Right renal pelvis (tissue), 4 donors: ENCODE measurements around the gene CAMKV. TPM values are rescaled to one million over a fixed set of nuclear protein-coding genes. Genes with fewer than 3 reads are reported as not detected.

ENCODE experiments used
- polyA plus RNA-seq, 4 donors: library from polyadenylated mRNA; unstranded; fragments of 120-200 nt; gene quantifications; one replicate each; pipeline ENCODE4 v1.2.1, GENCODE V29; 2013; ENCODE audit not compliant: insufficient read length in 4 of 4

Gene CAMKV
- polyA plus RNA-seq, 4 donors: 0.07 to 0.39 (median 0.15) TPM

Other genes with a start within 250 kb of the CAMKV start
- 100 to 1,000 TPM; 143 to 155 (median 147) TPM for gene APEH, start 195.6 kb downstream of the CAMKV start, polyA plus RNA-seq
- 100 to 1,000 TPM; 115 to 197 (median 150) TPM for gene MST1, start 180.4 kb downstream of the CAMKV start, polyA plus RNA-seq
- 10 to 100 TPM; 35.2 to 38.2 (median 36.8) TPM for gene RNF123, start 180.3 kb downstream of the CAMKV start, polyA plus RNA-seq
- 1 to 10 TPM in 3 of 4 donors, under 1 TPM in 1; 0.94 to 2.6 (median 1.3) TPM for gene AMIGO3, start 150.2 kb downstream of the CAMKV start, polyA plus RNA-seq
- 10 to 100 TPM; 12.8 to 17.0 (median 14.0) TPM for gene GMPPB, start 146.0 kb downstream of the CAMKV start, polyA plus RNA-seq
- gene IP6K1, start 83.4 kb downstream of the CAMKV start, polyA plus RNA-seq: 10 to 100 TPM; 54.0 to 64.2 (median 59.5) TPM
- under 1 TPM in 1 of 4 donors, not detected in 3; 0.05 TPM for gene CDHR4, start 70.0 kb downstream of the CAMKV start, polyA plus RNA-seq
- 10 to 100 TPM; 10.3 to 13.1 (median 12.0) TPM for gene INKA1, start 66.6 kb downstream of the CAMKV start, polyA plus RNA-seq
- 10 to 100 TPM; 35.4 to 45.3 (median 39.2) TPM for gene UBA7, start 56.0 kb downstream of the CAMKV start, polyA plus RNA-seq
- gene TRAIP, start 13.3 kb downstream of the CAMKV start, polyA plus RNA-seq: 10 to 100 TPM in 2 of 4 donors, 1 to 10 TPM in 2; 8.6 to 10.4 (median 9.9) TPM
- gene MST1R, start 34.0 kb upstream of the CAMKV start, polyA plus RNA-seq: 1 to 10 TPM in 3 of 4 donors, under 1 TPM in 1; 0.84 to 1.5 (median 1.3) TPM
- gene MON1A, start 59.9 kb upstream of the CAMKV start, polyA plus RNA-seq: 10 to 100 TPM in 1 of 4 donors, 1 to 10 TPM in 3; 7.1 to 10.8 (median 7.9) TPM
- gene RBM6, start 70.2 kb upstream of the CAMKV start, polyA plus RNA-seq: 100 to 1,000 TPM in 3 of 4 donors, 10 to 100 TPM in 1; 98.8 to 148 (median 115) TPM
- gene RBM5, start 219.0 kb upstream of the CAMKV start, polyA plus RNA-seq: 100 to 1,000 TPM; 231 to 273 (median 235) TPM